Panc1 (cell line): ENCODE data around the gene FTSJ1. TPM values are rescaled to one million over a fixed set of nuclear protein-coding genes. Genes with fewer than 3 reads are reported as not detected.

Experiments
- ATAC-seq: fragments of 200-7000 bp; cut with Tn5 transposase; 2 replicates; pipeline ENCODE4 v1.9.1; 2020; ENCODE audit warnings: mild to moderate bottlenecking, moderate library complexity
- BruUV-seq: library from RNA; stranded (reverse); fragments of 400-500 nt; replicated peaks from 2 replicates; lab custom pipeline; 2021; lab: Mats Ljungman, UMichigan
- CTCF ChIA-PET: fragments of 300-600 bp; sonication (Branson Sonifier 250); formaldehyde crosslinking; loops from one replicate; lab custom pipeline; 2022; ENCODE audit warnings: antibody characterized with exemption; lab: Charles Lee
- POLR2A ChIA-PET: fragments of 300-600 bp; sonication (Branson Sonifier 250); formaldehyde crosslinking; loops from one replicate; lab custom pipeline; 2022; ENCODE audit warnings: antibody characterized with exemption; lab: Charles Lee
- DNase-seq: peaks from one replicate; pipeline ENCODE4 v3.0.0-alpha.2; 2010; ENCODE audit warnings: low read depth, low spot score
- H3K27ac ChIP-seq: 2 replicates; pipeline ENCODE4 v1.5.1; 2011; ENCODE audit warnings: mild to moderate bottlenecking, low read length, inconsistent platforms
- H3K27me3 ChIP-seq: fragments of 200-500 bp; sonication (Bioruptor generic); 2 replicates; pipeline ENCODE4 v1.6.0; 2014; ENCODE audit warnings: low read length, inconsistent platforms; ENCODE audit not compliant: control insufficient read depth, insufficient read depth
- H3K36me3 ChIP-seq: fragments of 200-500 bp; sonication (Bioruptor generic); 2 replicates; pipeline ENCODE4 v1.5.1; 2014; ENCODE audit warnings: inconsistent platforms, mild to moderate bottlenecking, low read length, moderate library complexity; ENCODE audit not compliant: control insufficient read depth, insufficient read depth
- H3K4me1 ChIP-seq: 2 replicates; pipeline ENCODE4 v1.5.1; 2011; ENCODE audit warnings: inconsistent platforms, mild to moderate bottlenecking, low read length, moderate library complexity; ENCODE audit not compliant: control insufficient read depth, insufficient read depth
- H3K4me3 ChIP-seq, 2 experiments: 2 replicates each; pipeline ENCODE4 v1.5.1; 2011 to 2012; ENCODE audit warnings: low read depth in 2 of 2, low read length in 2 of 2, mild to moderate bottlenecking in 2 of 2, inconsistent platforms in 1 of 2, moderate library complexity in 1 of 2
- H3K9me3 ChIP-seq: fragments of 200-500 bp; sonication (Bioruptor generic); 2 replicates; pipeline ENCODE4 v1.5.1; 2014; ENCODE audit warnings: low read depth, mild to moderate bottlenecking, inconsistent platforms, low read length, moderate library complexity; ENCODE audit not compliant: control insufficient read depth, insufficient read depth
- CTCF ChIP-seq: fragments of 450-650 bp; IDR thresholded peaks from 2 replicates; pipeline ENCODE4 v1.5.1; 2017; ENCODE audit warnings: mild to moderate bottlenecking
- POLR2AphosphoS5 ChIP-seq: IDR thresholded peaks from 2 replicates; pipeline ENCODE4 v1.6.1; 2012; ENCODE audit warnings: mild to moderate bottlenecking, low read depth, low read length, moderate library complexity
- SIN3A ChIP-seq: IDR thresholded peaks from 2 replicates; pipeline ENCODE4 v1.6.1; 2012; ENCODE audit warnings: low read depth, mild to moderate bottlenecking, low read length, moderate library complexity, borderline replicate concordance; ENCODE audit not compliant: insufficient read depth
- TCF7L2 ChIP-seq: IDR thresholded peaks from 2 replicates; pipeline ENCODE4 v1.6.1; 2011; ENCODE audit warnings: mild to moderate bottlenecking, low read depth, low read length, inconsistent platforms
- in situ Hi-C: cut with HindIII; loops from 2 replicates; pipeline ENCODE4 v1.10.0; 2016; ENCODE audit warnings: low sequenced_read_pairs, low pct_unique_long_range_greater_than_20kb
- intact Hi-C: fragments of 100-400 bp; cut with micrococcal nuclease; formaldehyde crosslinking; loops from one replicate; pipeline ENCODE4 v1.10.0; 2022; ENCODE audit not compliant: unreplicated experiment
- total RNA-seq: library from RNA; stranded (reverse); gene quantifications from one replicate; pipeline ENCODE4 v1.2.1, GENCODE V29; 2021; ENCODE audit not compliant: unreplicated experiment
- TF ChIP-seq, protein P1 (sequence below), 2 experiments: IDR thresholded peaks; 2 replicates each; pipeline ENCODE4 v1.6.1; 2011 to 2012; ENCODE audit warnings: low read depth in 2 of 2, control low read depth in 1 of 2, low read length in 1 of 2, mild to moderate bottlenecking in 1 of 2, moderate library complexity in 1 of 2; ENCODE audit not compliant: insufficient read depth in 1 of 2

Gene FTSJ1
- total RNA-seq, 1 experiment from 2014 or later, result 43.1 TPM

DNA sequence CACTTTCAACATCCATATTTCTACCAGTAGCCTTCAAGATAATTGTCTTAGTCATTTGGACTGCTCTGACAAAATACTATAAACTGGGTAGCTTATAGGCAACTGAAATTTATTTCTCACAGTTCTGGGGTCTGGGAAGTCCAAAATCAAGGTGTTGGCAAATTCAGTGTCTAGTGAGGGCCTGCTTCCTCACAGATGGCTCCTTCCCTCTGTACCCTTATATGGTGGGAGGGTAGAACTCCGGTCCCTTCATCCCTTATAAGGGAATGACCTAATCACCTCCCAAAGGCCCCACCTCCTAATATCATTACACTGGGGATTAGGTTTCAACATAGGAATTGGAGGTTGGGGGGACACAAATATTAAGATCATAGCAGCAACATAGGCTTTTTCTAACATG lies 56.2 kb downstream of the FTSJ1 start:
- Histone ChIP-seq H3K27ac (no peak overlapping the region), H3K36me3 (no peaks in the 10 kb centered on the region), H3K4me1 (no peaks in the 10 kb centered on the region), H3K4me3 (no peak overlapping the region), H3K27me3 (no peaks in the 10 kb centered on the region), H3K9me3 (no peaks in the 10 kb centered on the region)
- no peak for ATAC-seq
- ChIA-PET POLR2A (no interaction called here), CTCF (no interaction called here)
- intact Hi-C loops (no loop called here), in situ Hi-C loops (no loop called here)
- TF ChIP-seq CTCF (no peak), TCF7L2 (no peak), SIN3A (no peak), POLR2AphosphoS5 (no peak)
- TF ChIP-seq, protein P1, sequence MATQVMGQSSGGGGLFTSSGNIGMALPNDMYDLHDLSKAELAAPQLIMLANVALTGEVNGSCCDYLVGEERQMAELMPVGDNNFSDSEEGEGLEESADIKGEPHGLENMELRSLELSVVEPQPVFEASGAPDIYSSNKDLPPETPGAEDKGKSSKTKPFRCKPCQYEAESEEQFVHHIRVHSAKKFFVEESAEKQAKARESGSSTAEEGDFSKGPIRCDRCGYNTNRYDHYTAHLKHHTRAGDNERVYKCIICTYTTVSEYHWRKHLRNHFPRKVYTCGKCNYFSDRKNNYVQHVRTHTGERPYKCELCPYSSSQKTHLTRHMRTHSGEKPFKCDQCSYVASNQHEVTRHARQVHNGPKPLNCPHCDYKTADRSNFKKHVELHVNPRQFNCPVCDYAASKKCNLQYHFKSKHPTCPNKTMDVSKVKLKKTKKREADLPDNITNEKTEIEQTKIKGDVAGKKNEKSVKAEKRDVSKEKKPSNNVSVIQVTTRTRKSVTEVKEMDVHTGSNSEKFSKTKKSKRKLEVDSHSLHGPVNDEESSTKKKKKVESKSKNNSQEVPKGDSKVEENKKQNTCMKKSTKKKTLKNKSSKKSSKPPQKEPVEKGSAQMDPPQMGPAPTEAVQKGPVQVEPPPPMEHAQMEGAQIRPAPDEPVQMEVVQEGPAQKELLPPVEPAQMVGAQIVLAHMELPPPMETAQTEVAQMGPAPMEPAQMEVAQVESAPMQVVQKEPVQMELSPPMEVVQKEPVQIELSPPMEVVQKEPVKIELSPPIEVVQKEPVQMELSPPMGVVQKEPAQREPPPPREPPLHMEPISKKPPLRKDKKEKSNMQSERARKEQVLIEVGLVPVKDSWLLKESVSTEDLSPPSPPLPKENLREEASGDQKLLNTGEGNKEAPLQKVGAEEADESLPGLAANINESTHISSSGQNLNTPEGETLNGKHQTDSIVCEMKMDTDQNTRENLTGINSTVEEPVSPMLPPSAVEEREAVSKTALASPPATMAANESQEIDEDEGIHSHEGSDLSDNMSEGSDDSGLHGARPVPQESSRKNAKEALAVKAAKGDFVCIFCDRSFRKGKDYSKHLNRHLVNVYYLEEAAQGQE (IDR thresholded peaks at IDR 0.05; ENCODE audit: insufficient read depth in 1 of 2, low read depth in 2 of 2, low read length in 1 of 2), result no peak
- DNase-seq, result no peak
- no TSS peak for BruUV-seq

GRCh38 chrX:48533165-48533564 lies 57.2 kb downstream of the FTSJ1 start:
- H3K27ac ChIP-seq, result no peak overlapping the region
- H3K4me3 ChIP-seq, result no peak overlapping the region
- in situ Hi-C loops, result no loop called here
- DNase-seq (no peak), ATAC-seq (no peak)
- no peaks in the 10 kb centered on the region for H3K9me3 ChIP-seq
- no peaks in the 10 kb centered on the region for H3K36me3 ChIP-seq
- TF ChIP-seq CTCF (no peak), TCF7L2 (no peak), SIN3A (no peak), POLR2AphosphoS5 (no peak)
- TF ChIP-seq, protein P1 (IDR thresholded peaks at IDR 0.05; ENCODE audit: insufficient read depth in 1 of 2, low read depth in 2 of 2, low read length in 1 of 2), result no peak
- intact Hi-C loops, result no loop called here
- BruUV-seq, result no TSS peak
- no peaks in the 10 kb centered on the region for H3K27me3 ChIP-seq
- no peaks in the 10 kb centered on the region for H3K4me1 ChIP-seq
- CTCF ChIA-PET, result no interaction called here
- POLR2A ChIA-PET, result no interaction called here

Other genes with a start within 250 kb of the FTSJ1 start
- gene SSX1, start 220.8 kb upstream of the FTSJ1 start, total RNA-seq, result 0.13 TPM
- not detected for gene SSX3, start 119.5 kb upstream of the FTSJ1 start, total RNA-seq
- gene SSX4, start 92.7 kb upstream of the FTSJ1 start, total RNA-seq, result 0.15 TPM
- 0.15 TPM for gene SSX4B, start 64.2 kb upstream of the FTSJ1 start, total RNA-seq
- 1.1 TPM for gene SLC38A5, start 5.9 kb upstream of the FTSJ1 start, total RNA-seq
- 8.6 TPM for gene PORCN, start 32.8 kb downstream of the FTSJ1 start, total RNA-seq
- 157 TPM for gene EBP, start 45.6 kb downstream of the FTSJ1 start, total RNA-seq
- 29.4 TPM for gene TBC1D25, start 63.5 kb downstream of the FTSJ1 start, total RNA-seq
- gene RBM3, start 98.3 kb downstream of the FTSJ1 start, total RNA-seq, result 528 TPM
- gene WDR13, start 121.3 kb downstream of the FTSJ1 start, total RNA-seq, result 91.3 TPM
- gene WAS, start 207.6 kb downstream of the FTSJ1 start, total RNA-seq, result 0.82 TPM
- gene SUV39H1, start 220.5 kb downstream of the FTSJ1 start, total RNA-seq, result 25.6 TPM